NB4 (cell line): ENCODE data around the gene TOPAZ1.

Source experiments
- DNase-seq: peaks from one replicate; pipeline ENCODE4 v3.0.0; 2010; ENCODE audit warnings: low read depth
- H3K4me3 ChIP-seq: one replicate; pipeline ENCODE4 v1.5.1; 2011; ENCODE audit warnings: mild to moderate bottlenecking, low read depth, low read length, moderate library complexity
- MYC ChIP-seq: IDR thresholded peaks from 2 replicates; pipeline ENCODE4 v1.6.1; 2011; ENCODE audit warnings: low read depth, low read length
- POLR2A ChIP-seq: IDR thresholded peaks from 2 replicates; pipeline ENCODE4 v1.6.1; 2011; ENCODE audit warnings: mild to moderate bottlenecking; ENCODE audit not compliant: insufficient read length; ENCODE audit errors: extremely low read depth
- TF ChIP-seq, protein P1 (sequence below): IDR thresholded peaks from one replicate; pipeline ENCODE4 v1.5.1; 2012; ENCODE audit warnings: low read depth, low read length
- TF ChIP-seq, protein P2 (sequence below): IDR thresholded peaks from 2 replicates; pipeline ENCODE4 v1.6.1; 2011; ENCODE audit warnings: low read depth, low read length

The TOPAZ1 gene

GRCh38 chr3:44236485-44236908, 5.2 kb upstream of the TOPAZ1 start:
- TF ChIP-seq, protein P1, sequence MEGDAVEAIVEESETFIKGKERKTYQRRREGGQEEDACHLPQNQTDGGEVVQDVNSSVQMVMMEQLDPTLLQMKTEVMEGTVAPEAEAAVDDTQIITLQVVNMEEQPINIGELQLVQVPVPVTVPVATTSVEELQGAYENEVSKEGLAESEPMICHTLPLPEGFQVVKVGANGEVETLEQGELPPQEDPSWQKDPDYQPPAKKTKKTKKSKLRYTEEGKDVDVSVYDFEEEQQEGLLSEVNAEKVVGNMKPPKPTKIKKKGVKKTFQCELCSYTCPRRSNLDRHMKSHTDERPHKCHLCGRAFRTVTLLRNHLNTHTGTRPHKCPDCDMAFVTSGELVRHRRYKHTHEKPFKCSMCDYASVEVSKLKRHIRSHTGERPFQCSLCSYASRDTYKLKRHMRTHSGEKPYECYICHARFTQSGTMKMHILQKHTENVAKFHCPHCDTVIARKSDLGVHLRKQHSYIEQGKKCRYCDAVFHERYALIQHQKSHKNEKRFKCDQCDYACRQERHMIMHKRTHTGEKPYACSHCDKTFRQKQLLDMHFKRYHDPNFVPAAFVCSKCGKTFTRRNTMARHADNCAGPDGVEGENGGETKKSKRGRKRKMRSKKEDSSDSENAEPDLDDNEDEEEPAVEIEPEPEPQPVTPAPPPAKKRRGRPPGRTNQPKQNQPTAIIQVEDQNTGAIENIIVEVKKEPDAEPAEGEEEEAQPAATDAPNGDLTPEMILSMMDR: no peak
- TF ChIP-seq MYC: no peak
- no peak for TF ChIP-seq POLR2A
- TF ChIP-seq, protein P2, sequence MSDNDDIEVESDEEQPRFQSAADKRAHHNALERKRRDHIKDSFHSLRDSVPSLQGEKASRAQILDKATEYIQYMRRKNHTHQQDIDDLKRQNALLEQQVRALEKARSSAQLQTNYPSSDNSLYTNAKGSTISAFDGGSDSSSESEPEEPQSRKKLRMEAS: no peak
- H3K4me3 ChIP-seq: no peak overlapping the region
- DNase-seq: no peak

DNA sequence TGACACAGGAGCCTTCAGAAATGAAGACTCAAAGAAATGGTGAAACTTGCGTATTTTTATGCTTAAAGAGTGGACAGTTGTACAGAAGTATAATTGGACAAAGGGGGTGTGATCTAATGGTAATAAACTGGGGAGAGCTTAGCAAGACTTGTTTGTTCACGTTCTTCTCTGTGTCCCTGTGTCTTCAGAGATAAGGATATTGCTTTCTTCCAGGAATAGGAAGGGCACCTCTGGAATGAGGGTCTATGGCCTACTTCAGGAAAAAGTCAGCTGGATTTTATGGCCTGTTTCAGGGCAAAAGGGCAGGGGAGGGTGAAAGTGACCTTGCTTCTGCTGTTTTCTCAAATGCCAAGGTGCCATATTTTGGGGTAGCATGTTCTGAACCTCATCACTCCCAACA, 4.5 kb upstream of the TOPAZ1 start:
- DNase-seq: no peak
- no peak for TF ChIP-seq POLR2A
- TF ChIP-seq, protein P2: no peak
- TF ChIP-seq, protein P1: no peak
- TF ChIP-seq MYC: no peak
- H3K4me3 ChIP-seq: no peak overlapping the region

- DNase-seq: no peak
- TF ChIP-seq POLR2A: no peak
- no peak for TF ChIP-seq MYC
- TF ChIP-seq, protein P1: no peak
- TF ChIP-seq, protein P2: no peak
- H3K4me3 ChIP-seq: no peak overlapping the region
These were observed 4.0 kb upstream of the TOPAZ1 start for GRCh38 chr3:44237665-44238064.

- TF ChIP-seq POLR2A (no peak), MYC (no peak)
- TF ChIP-seq, protein P2: no peak
- TF ChIP-seq, protein P1: no peak
- DNase-seq: no peak
- H3K4me3 ChIP-seq: no peak overlapping the region
These were observed 2.8 kb upstream of the TOPAZ1 start for GRCh38 chr3:44238889-44239288.

GRCh38 chr3:44240061-44240460, 1.6 kb upstream of the TOPAZ1 start:
- no peak for TF ChIP-seq MYC
- no peak for TF ChIP-seq POLR2A
- TF ChIP-seq, protein P2: no peak
- TF ChIP-seq, protein P1: no peak
- no peak for DNase-seq
- H3K4me3 ChIP-seq: no peak overlapping the region

DNA sequence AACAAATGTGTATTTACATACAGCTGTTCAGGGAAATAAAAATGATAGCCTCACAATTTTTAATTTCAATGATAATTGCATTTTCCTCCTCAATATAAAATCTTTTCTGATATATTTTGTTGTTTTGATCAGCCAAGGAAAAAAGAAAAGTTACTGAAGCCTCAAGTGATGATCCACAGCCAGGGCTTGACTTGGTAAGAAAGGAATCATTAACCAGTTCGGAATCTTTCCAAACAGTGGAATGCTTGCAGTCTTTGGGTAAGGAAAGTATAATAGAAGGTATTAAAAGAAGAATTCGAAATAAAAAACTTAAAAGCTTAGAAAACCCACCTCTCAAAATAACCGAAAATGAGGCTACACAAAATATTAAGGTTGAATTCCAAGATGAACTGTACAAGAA, 1.0 kb downstream of the TOPAZ1 start:
- no peak for DNase-seq
- no peak for TF ChIP-seq POLR2A
- TF ChIP-seq, protein P1: no peak
- H3K4me3 ChIP-seq: no peak overlapping the region
